Left ventricle myocardium inferior (tissue), 1 donor: ENCODE results near the gene C5orf58. TPM values are rescaled to one million over a fixed set of nuclear protein-coding genes. Genes with fewer than 3 reads are reported as not detected.
A peak's percentile ranks its signal among the peaks of the same experiment; 100 is the strongest.

Experiments
- DNase-seq: peaks from one replicate; pipeline ENCODE4 v3.0.0-alpha.2; 2020
- H3K27ac ChIP-seq: fragments of 200-600 bp; replicated peaks from 2 replicates; pipeline ENCODE4 v1.8.0; 2021
- H3K27me3 ChIP-seq: fragments of 200-600 bp; 2 replicates; pipeline ENCODE4 v1.8.0; 2021; ENCODE audit warnings: low read depth
- H3K36me3 ChIP-seq: fragments of 200-600 bp; 2 replicates; pipeline ENCODE4 v1.8.0; 2021
- H3K4me1 ChIP-seq: fragments of 200-600 bp; 2 replicates; pipeline ENCODE4 v1.8.0; 2021
- H3K4me3 ChIP-seq: fragments of 200-600 bp; 2 replicates; pipeline ENCODE4 v1.8.0; 2021; ENCODE audit warnings: mild to moderate bottlenecking, moderate library complexity
- H3K9me3 ChIP-seq: fragments of 200-600 bp; replicated peaks from 2 replicates; pipeline ENCODE4 v1.8.0; 2021
- CTCF ChIP-seq: fragments of 200-600 bp; IDR thresholded peaks from 2 replicates; pipeline ENCODE4 v1.8.0; 2021; ENCODE audit warnings: antibody characterized with exemption, mild to moderate bottlenecking, borderline replicate concordance
- intact Hi-C: fragments of 100-400 bp; cut with micrococcal nuclease; formaldehyde crosslinking; loops from one replicate; pipeline ENCODE4 v1.11.0; 2022
- total RNA-seq: library from RNA; stranded (reverse); fragmentation: NEBNext Ultra II Directional; extraction: Animal tissue kit (Norgen Biotek cat#: 25700); gene quantifications from one replicate; pipeline ENCODE4 v1.2.1, GENCODE V29; 2021
- donor health status: DM: no; HTN: yes; CAD: no; lungs with severe emphysema.

Gene C5orf58
- total RNA-seq, 1 donor from 2014 or later = 1.0 TPM

- intact Hi-C loops = no loop called here
- no peak overlapping the region for H3K27ac ChIP-seq
These were observed 53.7 kb downstream of the C5orf58 start for GRCh38 chr5:170286386-170286925.

GRCh38 chr5:170287532-170287931 lies 54.7 kb downstream of the C5orf58 start:
- Histone ChIP-seq H3K9me3 (peaks cover 22% of the 10 kb centered on the region), H3K4me1 (peaks cover 32% of the 10 kb centered on the region), H3K36me3 (peaks cover 5% of the 10 kb centered on the region), H3K27me3 (no peaks in the 10 kb centered on the region), H3K4me3 (no peak overlapping the region), H3K27ac (peak overlapping the region; percentile 73)
- TF ChIP-seq CTCF = no peak
- DNase-seq = peak; percentile 58
- intact Hi-C loops = no loop called here

More at GRCh38 chr5:170286386-170286925, 53.7 kb downstream of the C5orf58 start:
- H3K4me1 ChIP-seq = peaks cover 30% of the 10 kb centered on the region
- no peak overlapping the region for H3K4me3 ChIP-seq
- DNase-seq = no peak
- H3K9me3 ChIP-seq = peaks cover 22% of the 10 kb centered on the region
- no peaks in the 10 kb centered on the region for H3K27me3 ChIP-seq
- TF ChIP-seq CTCF = no peak
- H3K36me3 ChIP-seq = no peaks in the 10 kb centered on the region

GRCh38 chr5:170288151-170288550 lies 55.4 kb downstream of the C5orf58 start:
- no peak for DNase-seq
- Histone ChIP-seq H3K9me3 (peaks cover 21% of the 10 kb centered on the region), H3K27ac (peak overlapping the region; percentile 73), H3K27me3 (no peaks in the 10 kb centered on the region), H3K36me3 (peaks cover 8% of the 10 kb centered on the region), H3K4me3 (no peak overlapping the region), H3K4me1 (peaks cover 32% of the 10 kb centered on the region)
- no peak for TF ChIP-seq CTCF
- intact Hi-C loops = no loop called here

- Histone ChIP-seq H3K36me3 (peaks cover 8% of the 10 kb centered on the region), H3K9me3 (peaks cover 17% of the 10 kb centered on the region), H3K4me1 (peaks cover 32% of the 10 kb centered on the region), H3K27me3 (no peaks in the 10 kb centered on the region), H3K4me3 (no peak overlapping the region), H3K27ac (peak overlapping the region; percentile 73)
- intact Hi-C loops = no loop called here
- no peak for DNase-seq
- no peak for TF ChIP-seq CTCF
These were observed 55.8 kb downstream of the C5orf58 start for GRCh38 chr5:170288551-170288950.

- intact Hi-C loops = no loop called here
These were observed 56.3 kb downstream of the C5orf58 start for GRCh38 chr5:170289121-170289520.

More at GRCh38 chr5:170289121-170289520, 56.3 kb downstream of the C5orf58 start:
- no peak for TF ChIP-seq CTCF
- no peak overlapping the region for H3K4me3 ChIP-seq
- DNase-seq = no peak
- no peaks in the 10 kb centered on the region for H3K27me3 ChIP-seq
- H3K9me3 ChIP-seq = peaks cover 11% of the 10 kb centered on the region
- peaks cover 8% of the 10 kb centered on the region for H3K36me3 ChIP-seq
- peaks cover 32% of the 10 kb centered on the region for H3K4me1 ChIP-seq
- peak overlapping the region; percentile 73 for H3K27ac ChIP-seq
